Stomach (tissue), 9 donors: ENCODE results near the gene STAT4. TPM values are rescaled to one million over a fixed set of nuclear protein-coding genes. Genes with fewer than 3 reads are reported as not detected.

ENCODE experiments used
- DNase-seq, 2 donors: peaks; one replicate each; pipeline versions ENCODE4 v3.0.0 to v3.0.0-alpha.2; 2013 to 2019
- H3K27ac ChIP-seq, 5 donors: fragments of 200-600 bp in 4 of 5; sonication (generic) in 4 of 5; one replicate each; pipeline ENCODE4 v1.5.1; 2013 to 2019; ENCODE audit warnings: mild to moderate bottlenecking in 1 of 5, moderate library complexity in 1 of 5
- H3K27me3 ChIP-seq, 3 donors: fragments of 200-600 bp; sonication (generic); one replicate each; pipeline ENCODE4 v1.5.1; 2017 to 2019; ENCODE audit warnings: mixed run types in 1 of 3
- H3K36me3 ChIP-seq, 4 donors: fragments of 200-600 bp; sonication (generic); 1 replicate in 3 of 4; 2 replicates in 1 of 4; pipeline ENCODE4 v1.5.1; 2016 to 2019
- H3K4me1 ChIP-seq, 4 donors: fragments of 200-600 bp; sonication (generic); one replicate each; pipeline ENCODE4 v1.5.1; 2016 to 2019
- H3K4me3 ChIP-seq, 4 donors: fragments of 200-600 bp; sonication (generic) in 3 of 4; one replicate each; pipeline ENCODE4 v1.5.1; 2016 to 2019; ENCODE audit warnings: mild to moderate bottlenecking in 1 of 4
- H3K9me3 ChIP-seq, 4 donors: fragments of 200-600 bp; sonication (generic); one replicate each; pipeline ENCODE4 v1.5.1; 2016 to 2019
- EP300 ChIP-seq: sonication (generic); formaldehyde crosslinking; IDR thresholded peaks from one replicate; pipeline ENCODE4 v1.6.1; 2017; ENCODE audit warnings: antibody characterized with exemption
- POLR2A ChIP-seq, 4 donors: fragments of 450-650 bp; IDR thresholded peaks; one replicate each; pipeline ENCODE4 v1.6.1; 2016; ENCODE audit warnings: antibody characterized with exemption in 4 of 4, control low read depth in 2 of 4, mild to moderate bottlenecking in 1 of 4, moderate library complexity in 1 of 4
- POLR2AphosphoS5 ChIP-seq, 3 donors: sonication (generic); formaldehyde crosslinking; IDR thresholded peaks; one replicate each; pipeline ENCODE4 v1.6.1; 2016; ENCODE audit warnings: antibody characterized with exemption in 3 of 3
- WGBS, 5 donors: extraction: QIAGEN DNeasy Blood & Tissue Kit in 3 of 5; methylation state at CpG; one replicate each; pipeline versions ENCODE4 v1.1.5 to v1.1.7; 2013 to 2018; 5-methylcytosine and 5-hydroxymethylcytosine counted together
- intact Hi-C: fragments of 100-400 bp; cut with DNase I; formaldehyde crosslinking; loops from one replicate; pipeline ENCODE4 v1.15.1; 2023; ENCODE audit warnings: low total_unique reads
- polyA plus RNA-seq, 3 donors: library from polyadenylated mRNA; stranded (reverse); fragments of 200-250 nt; gene quantifications; one replicate each; pipeline ENCODE4 v1.2.3, GENCODE V29; 2013
- total RNA-seq, 5 donors: library from RNA; depleted of rRNA; stranded (reverse); fragments of >200 nt; gene quantifications; one replicate each; pipeline versions ENCODE4 v1.1.0 to v1.2.3, GENCODE V29; 2014 to 2016
- TF ChIP-seq, protein P1 (sequence below), 7 experiments: fragments of 450-650 bp in 4 of 7; fragments of 200-600 bp in 3 of 7; sonication (generic) in 3 of 7; IDR thresholded peaks; one replicate each; pipeline ENCODE4 v1.5.1; 2016 to 2019; ENCODE audit warnings: antibody characterized with exemption in 7 of 7, control low read depth in 2 of 7, mild to moderate bottlenecking in 1 of 7
- donor health status: healthy with polysubstance abuse.
- donor health status: Bipolar disorder and iron deficiency.
- donor health status: healthy.

The STAT4 gene
- total and polyA plus RNA-seq, 8 donors, result 0.75 to 21.4 (median 3.8) TPM

DNA sequence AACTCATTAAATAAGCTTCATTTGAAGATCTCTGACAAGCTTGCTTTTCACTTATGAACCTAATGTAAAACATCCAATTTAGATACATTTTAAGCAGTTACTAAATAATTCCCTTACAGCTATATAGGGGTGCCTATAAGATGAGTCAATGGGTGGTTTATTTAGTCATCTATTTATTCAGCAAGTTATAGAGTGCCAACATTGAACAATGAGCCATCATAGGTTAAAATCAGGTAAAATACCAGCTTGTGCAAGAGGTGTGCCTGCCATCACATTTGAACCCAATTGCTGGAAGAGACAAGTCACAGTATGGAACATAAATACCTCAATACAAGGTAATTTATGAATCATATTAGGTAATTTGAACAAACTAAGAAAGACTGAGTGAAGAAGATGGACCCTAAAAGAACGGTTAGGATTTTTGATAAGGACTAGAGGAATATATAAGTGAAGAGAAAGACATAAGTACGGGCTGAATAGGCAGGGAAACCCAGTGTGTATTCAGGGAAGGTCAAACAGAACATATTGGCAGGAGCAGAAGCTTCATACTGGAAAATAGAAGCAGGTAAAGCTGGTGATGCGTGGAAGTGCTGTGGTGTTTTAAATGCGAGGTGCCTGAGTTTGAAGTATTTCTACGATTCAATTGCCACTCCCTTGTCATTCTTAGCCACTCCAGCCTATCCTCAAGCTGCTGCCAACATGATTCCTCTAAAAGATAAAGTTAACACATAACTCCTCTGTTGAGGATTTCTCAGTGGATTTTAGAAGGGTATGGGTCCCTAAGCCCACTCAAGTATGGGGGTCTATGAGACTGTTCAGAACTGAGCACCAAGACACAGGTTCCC is 18.9 kb upstream of the STAT4 start:
- TF ChIP-seq EP300 (no peak), POLR2AphosphoS5 (IDR thresholded peaks at IDR 0.05) (no peak), POLR2A (IDR thresholded peaks at IDR 0.05) (no peak)
- TF ChIP-seq, protein P1, sequence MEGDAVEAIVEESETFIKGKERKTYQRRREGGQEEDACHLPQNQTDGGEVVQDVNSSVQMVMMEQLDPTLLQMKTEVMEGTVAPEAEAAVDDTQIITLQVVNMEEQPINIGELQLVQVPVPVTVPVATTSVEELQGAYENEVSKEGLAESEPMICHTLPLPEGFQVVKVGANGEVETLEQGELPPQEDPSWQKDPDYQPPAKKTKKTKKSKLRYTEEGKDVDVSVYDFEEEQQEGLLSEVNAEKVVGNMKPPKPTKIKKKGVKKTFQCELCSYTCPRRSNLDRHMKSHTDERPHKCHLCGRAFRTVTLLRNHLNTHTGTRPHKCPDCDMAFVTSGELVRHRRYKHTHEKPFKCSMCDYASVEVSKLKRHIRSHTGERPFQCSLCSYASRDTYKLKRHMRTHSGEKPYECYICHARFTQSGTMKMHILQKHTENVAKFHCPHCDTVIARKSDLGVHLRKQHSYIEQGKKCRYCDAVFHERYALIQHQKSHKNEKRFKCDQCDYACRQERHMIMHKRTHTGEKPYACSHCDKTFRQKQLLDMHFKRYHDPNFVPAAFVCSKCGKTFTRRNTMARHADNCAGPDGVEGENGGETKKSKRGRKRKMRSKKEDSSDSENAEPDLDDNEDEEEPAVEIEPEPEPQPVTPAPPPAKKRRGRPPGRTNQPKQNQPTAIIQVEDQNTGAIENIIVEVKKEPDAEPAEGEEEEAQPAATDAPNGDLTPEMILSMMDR (IDR thresholded peaks at IDR 0.05), result no peak
- Histone ChIP-seq H3K4me3 (no peak overlapping the region), H3K36me3 (no peaks in the 10 kb centered on the region), H3K27ac (no peak overlapping the region), H3K27me3 (no peaks in the 10 kb centered on the region), H3K9me3 (no peaks in the 10 kb centered on the region), H3K4me1 (peaks cover 0 to 34% (median 17%) of the 10 kb centered on the region in 4 donors)
- 58 to 71% (median 62%) methylated on average over 5 of the region's 5 CpGs for WGBS, 5 donors
- DNase-seq, result no peak
- intact Hi-C loops, result loop anchor here (5.0 kb wide), 1 partner anchor 353 kb away; no protein-coding TSS in a partner anchor

DNA sequence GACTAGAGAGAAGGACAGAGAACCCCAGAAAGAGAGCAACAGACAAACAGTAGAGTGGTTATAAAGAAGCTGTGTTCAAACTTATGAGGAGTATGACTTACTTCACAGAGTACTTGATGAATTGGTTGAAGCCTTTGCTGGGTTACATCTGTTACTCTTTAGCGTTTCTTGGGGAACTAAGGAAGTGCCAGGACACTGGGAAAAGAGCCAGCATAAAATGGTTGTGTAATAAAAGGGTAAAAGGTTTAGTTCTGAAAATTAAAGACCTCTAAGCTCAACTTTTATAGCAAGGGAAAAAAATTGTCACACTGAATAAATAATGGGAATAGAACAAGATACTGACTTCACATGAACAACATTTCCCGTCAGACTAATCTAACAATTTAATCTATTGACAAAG is 17.0 kb upstream of the STAT4 start:
- intact Hi-C loops, result loop anchor here (5.0 kb wide), 1 partner anchor 355 kb away; no protein-coding TSS in a partner anchor

DNA sequence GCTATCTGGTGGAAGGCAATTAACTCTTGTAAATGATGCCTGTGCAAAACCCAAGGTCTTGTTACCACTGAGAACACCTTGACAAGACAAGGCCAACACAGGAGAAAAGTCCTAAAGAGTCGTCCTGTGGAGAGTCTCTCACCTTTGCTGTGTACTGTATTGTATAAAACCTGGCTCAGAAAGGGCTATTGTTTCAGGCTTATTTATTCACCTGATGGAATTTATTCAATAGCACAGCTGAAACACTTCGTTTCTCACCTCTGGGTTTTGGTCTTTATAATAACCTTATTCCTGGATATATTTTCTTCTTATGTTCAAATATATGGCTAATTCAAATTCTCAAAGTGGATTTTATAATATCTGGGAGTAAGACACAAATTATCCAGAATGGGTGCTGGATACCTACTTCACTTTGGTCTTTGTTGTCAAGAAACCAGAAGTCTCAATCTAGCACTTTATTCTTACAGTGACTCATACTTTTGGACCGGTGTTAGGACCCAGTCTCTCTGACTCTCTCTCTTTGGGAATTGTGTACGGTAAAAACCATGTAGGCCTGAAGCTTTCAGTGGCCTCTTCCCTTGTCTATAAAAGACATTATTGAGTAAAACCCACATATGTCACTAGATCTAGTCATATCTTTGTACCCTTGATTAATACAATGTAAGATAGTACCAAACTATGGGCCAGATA is 16.1 kb upstream of the STAT4 start:
- no peaks in the 10 kb centered on the region for H3K36me3 ChIP-seq
- no peak overlapping the region for H3K4me3 ChIP-seq
- no peak for DNase-seq
- WGBS, 5 donors, result 55 to 61% (median 57%) methylated on average over 4 of the region's 4 CpGs
- no peak overlapping the region for H3K27ac ChIP-seq
- TF ChIP-seq, protein P1 (IDR thresholded peaks at IDR 0.05), result no peak
- TF ChIP-seq POLR2AphosphoS5 (IDR thresholded peaks at IDR 0.05), result no peak
- no peak for TF ChIP-seq EP300
- TF ChIP-seq POLR2A (IDR thresholded peaks at IDR 0.05), result no peak
- H3K4me1 ChIP-seq, result peaks cover 0 to 30% (median 14%) of the 10 kb centered on the region in 4 donors
- H3K9me3 ChIP-seq, result no peaks in the 10 kb centered on the region
- no peaks in the 10 kb centered on the region for H3K27me3 ChIP-seq
- intact Hi-C loops, result loop anchor here (5.0 kb wide), 1 partner anchor 355 kb away; no protein-coding TSS in a partner anchor

More for the DNA sequence above, 17.0 kb upstream of the STAT4 start:
- WGBS, 5 donors, result 20 to 45% (median 26%) methylated on average over 2 of the region's 2 CpGs
- TF ChIP-seq, protein P1 (IDR thresholded peaks at IDR 0.05), result no peak
- no peak for TF ChIP-seq POLR2A (IDR thresholded peaks at IDR 0.05)
- TF ChIP-seq POLR2AphosphoS5 (IDR thresholded peaks at IDR 0.05), result no peak
- TF ChIP-seq EP300, result no peak
- Histone ChIP-seq H3K36me3 (no peaks in the 10 kb centered on the region), H3K4me3 (no peak overlapping the region), H3K27me3 (no peaks in the 10 kb centered on the region), H3K4me1 (peaks cover 0 to 34% (median 17%) of the 10 kb centered on the region in 4 donors), H3K27ac (no peak overlapping the region), H3K9me3 (no peaks in the 10 kb centered on the region)
- peak in 1 of 2 donors; percentile 59 for DNase-seq

DNA sequence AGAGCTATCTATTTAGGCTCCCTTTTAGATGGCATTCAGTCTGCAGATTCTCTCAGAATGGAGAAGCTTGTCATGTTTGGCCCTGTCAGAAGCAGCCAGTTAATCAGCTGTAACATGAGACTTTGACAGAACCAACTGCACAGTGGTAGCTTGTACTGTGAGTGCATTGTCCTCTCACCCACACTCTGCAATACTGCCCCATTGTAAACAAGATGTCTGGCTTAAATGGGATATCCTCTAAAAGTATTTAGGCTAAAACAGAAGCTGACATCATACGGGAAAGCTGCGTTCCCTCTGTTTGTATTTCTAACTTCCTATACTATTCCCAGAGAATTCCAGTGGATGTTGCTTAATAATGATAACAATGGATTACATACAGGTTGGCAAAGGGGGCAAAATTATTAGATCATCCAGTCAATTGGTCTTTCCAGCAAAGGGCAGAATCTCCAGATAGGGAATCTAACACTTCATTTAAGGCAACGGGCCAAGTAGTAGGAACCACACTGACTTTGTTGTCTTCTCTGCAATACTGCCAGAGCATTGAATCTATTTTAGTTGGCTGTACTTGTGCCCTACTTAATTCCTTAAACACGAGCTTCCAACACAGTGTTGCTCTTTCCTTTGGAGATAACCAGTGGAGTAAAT is 15.4 kb upstream of the STAT4 start:
- Histone ChIP-seq H3K27me3 (no peaks in the 10 kb centered on the region), H3K27ac (no peak overlapping the region), H3K4me3 (no peak overlapping the region), H3K9me3 (no peaks in the 10 kb centered on the region), H3K4me1 (peaks cover 0 to 24% (median 9%) of the 10 kb centered on the region in 4 donors), H3K36me3 (no peaks in the 10 kb centered on the region)
- whole genome bisulfite sequencing, 5 donors, result 50 to 63% (median 55%) methylated on average over 4 of the region's 4 CpGs
- peak in 1 of 2 donors; percentile 69 for DNase-seq
- intact Hi-C loops, result loop anchor here (5.0 kb wide), 1 partner anchor 356 kb away; no protein-coding TSS in a partner anchor
- TF ChIP-seq POLR2AphosphoS5 (IDR thresholded peaks at IDR 0.05), result no peak
- TF ChIP-seq, protein P1 (IDR thresholded peaks at IDR 0.05), result no peak
- TF ChIP-seq EP300, result no peak
- TF ChIP-seq POLR2A (IDR thresholded peaks at IDR 0.05), result no peak
